ENCODE measurements around the gene NUP155. TPM values are rescaled to one million over a fixed set of nuclear protein-coding genes. Genes with fewer than 3 reads are reported as not detected.
A peak's percentile ranks its signal among the peaks of the same experiment; 100 is the strongest.
"Not testable (repeated sequence)": the region's sequence is repeated elsewhere in the genome, so short reads cannot be mapped to it uniquely, and the experiment has no call there.

Gene NUP155
- total RNA-seq, 3 donors from 2014 or later: 68.9 to 85.7 (median 77.9) TPM

DNA sequence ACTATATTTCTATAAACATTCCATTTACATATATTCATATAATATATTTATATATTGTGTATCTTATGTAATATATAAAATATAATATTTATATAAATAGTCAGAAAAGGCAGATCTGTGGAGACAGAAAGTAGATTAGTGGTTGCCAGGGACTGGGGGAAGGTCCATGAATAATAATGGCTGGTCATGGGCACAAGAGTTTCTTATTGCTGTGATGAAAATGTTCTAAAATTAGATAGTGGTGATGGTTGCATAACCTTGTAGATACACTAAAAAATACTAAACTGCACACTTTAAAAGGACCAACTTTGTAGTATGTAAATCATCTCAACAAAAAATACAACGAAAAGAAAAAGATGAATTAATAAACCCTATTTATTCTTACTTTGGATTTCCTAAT is 47.3 kb downstream of the NUP155 start:
- Mint-ChIP-seq H3K4me3 (no peak overlapping the region), H3K9me3 (no peaks in the 10 kb centered on the region), H3K27me3 (ENCODE audit: low read depth) (no peaks in the 10 kb centered on the region), H3K36me3 (ENCODE audit: insufficient read depth) (peaks cover 53% of the 10 kb centered on the region), H3K4me1 (ENCODE audit: low read depth) (no peaks in the 10 kb centered on the region)
- no peak for DNase-seq
- ATAC-seq: no peak

- Mint-ChIP-seq H3K4me3 (no peak overlapping the region), H3K9me3 (no peaks in the 10 kb centered on the region), H3K4me1 (ENCODE audit: low read depth) (no peaks in the 10 kb centered on the region), H3K36me3 (ENCODE audit: insufficient read depth) (peaks cover 45% of the 10 kb centered on the region), H3K27me3 (ENCODE audit: low read depth) (no peaks in the 10 kb centered on the region)
- DNase-seq (no peak), ATAC-seq (no peak)
Measured at GRCh38 chr5:37319037-37319782, 51.7 kb downstream of the NUP155 start.

DNA sequence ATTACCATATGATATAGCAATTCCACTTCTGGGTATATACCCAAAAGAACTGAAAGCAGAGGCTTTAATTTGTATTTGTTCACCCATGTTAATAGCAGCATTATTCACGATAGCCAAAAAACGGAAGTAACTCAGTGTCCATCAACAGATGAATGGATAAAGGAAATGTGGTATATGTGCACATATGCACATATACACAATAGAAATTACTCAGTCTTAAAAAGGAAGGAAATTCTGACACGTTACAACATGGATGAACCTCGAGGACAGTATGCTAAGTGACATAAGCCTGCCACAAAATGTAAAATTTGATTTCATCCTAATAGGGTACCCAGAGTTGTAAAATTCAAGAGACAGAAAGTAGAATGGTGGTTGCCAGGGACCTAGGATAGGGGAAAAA is 54.9 kb downstream of the NUP155 start:
- no peaks in the 10 kb centered on the region for H3K27me3 Mint-ChIP-seq (ENCODE audit: low read depth)
- H3K36me3 Mint-ChIP-seq (ENCODE audit: insufficient read depth): peaks cover 46% of the 10 kb centered on the region
- no peak for ATAC-seq

DNA sequence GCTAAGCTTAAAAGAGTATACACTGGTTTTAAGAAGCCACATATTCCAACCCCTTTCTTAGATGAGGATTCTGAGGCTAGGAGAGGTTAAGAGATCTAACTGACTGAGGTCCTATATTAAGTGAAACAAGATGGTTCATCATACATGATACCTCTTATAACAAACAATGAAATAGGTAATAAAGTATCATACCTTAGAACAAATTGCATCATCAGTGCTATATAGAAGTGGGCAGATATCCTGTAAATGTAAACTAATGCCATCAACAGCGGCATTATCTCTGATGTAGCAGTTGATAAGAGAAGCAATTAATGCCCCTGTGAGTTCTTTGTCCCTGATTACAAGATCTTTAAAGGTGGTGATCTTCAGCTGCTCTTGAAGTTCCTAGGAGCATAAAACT is 60.5 kb downstream of the NUP155 start:
- no peaks in the 10 kb centered on the region for H3K4me1 Mint-ChIP-seq (ENCODE audit: low read depth)

More for the DNA sequence above, 54.9 kb downstream of the NUP155 start:
- Mint-ChIP-seq H3K9me3 (no peaks in the 10 kb centered on the region), H3K4me1 (ENCODE audit: low read depth) (no peaks in the 10 kb centered on the region), H3K4me3 (no peak overlapping the region)
- DNase-seq: no peak

DNA sequence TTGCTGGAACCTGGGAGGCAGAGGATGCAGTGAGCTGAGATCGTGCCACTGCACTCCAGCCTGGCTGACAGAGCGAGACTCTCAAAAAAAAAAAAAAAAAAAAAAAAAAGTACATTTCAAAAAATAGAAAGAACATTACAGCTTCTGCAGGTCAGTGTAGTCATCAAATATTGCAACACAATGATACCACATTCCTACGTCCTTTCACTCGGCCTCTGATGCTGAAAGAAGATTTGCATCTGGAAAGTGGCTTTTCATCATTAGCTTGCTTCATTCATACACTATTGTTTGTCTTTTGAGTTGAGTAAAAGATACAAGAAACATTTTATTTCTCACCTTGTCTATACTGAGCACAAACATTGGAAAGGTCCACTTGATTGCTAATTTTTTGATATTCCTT is 62.1 kb downstream of the NUP155 start:
- Mint-ChIP-seq H3K36me3 (ENCODE audit: insufficient read depth) (peaks cover 28% of the 10 kb centered on the region), H3K4me3 (no peak overlapping the region), H3K9me3 (no peaks in the 10 kb centered on the region), H3K4me1 (ENCODE audit: low read depth) (no peaks in the 10 kb centered on the region), H3K27me3 (ENCODE audit: low read depth) (no peaks in the 10 kb centered on the region)
- ATAC-seq (no peak), DNase-seq (no peak)

More for the DNA sequence above, 60.5 kb downstream of the NUP155 start:
- no peak for ATAC-seq
- H3K9me3 Mint-ChIP-seq: no peaks in the 10 kb centered on the region
- peaks cover 34% of the 10 kb centered on the region for H3K36me3 Mint-ChIP-seq (ENCODE audit: insufficient read depth)
- H3K4me3 Mint-ChIP-seq: no peak overlapping the region
- H3K27me3 Mint-ChIP-seq (ENCODE audit: low read depth): no peaks in the 10 kb centered on the region
- DNase-seq: no peak

DNA sequence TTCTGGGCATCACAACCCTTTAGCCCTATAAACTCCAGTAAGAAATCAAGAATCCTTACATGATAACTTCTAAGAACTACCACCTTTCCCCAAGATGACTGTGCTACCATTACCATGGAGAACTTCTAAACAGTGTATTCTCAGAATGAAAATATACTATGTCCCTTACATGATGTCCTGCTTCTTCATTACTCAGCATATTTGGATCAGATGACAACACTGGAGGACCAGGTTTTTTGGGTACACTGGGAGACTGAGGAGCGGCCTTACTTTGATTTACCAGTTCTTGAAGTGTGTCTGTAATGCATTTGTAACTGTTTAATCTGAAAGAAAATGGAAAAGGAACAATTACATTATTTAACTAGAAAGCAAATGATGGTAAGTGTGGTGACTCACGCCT is 66.0 kb downstream of the NUP155 start:
- Mint-ChIP-seq H3K4me1 (ENCODE audit: low read depth) (no peaks in the 10 kb centered on the region), H3K4me3 (no peak overlapping the region), H3K9me3 (no peaks in the 10 kb centered on the region), H3K36me3 (ENCODE audit: insufficient read depth) (peaks cover 25% of the 10 kb centered on the region), H3K27me3 (ENCODE audit: low read depth) (no peaks in the 10 kb centered on the region)
- no peak for DNase-seq
- ATAC-seq: no peak

DNA sequence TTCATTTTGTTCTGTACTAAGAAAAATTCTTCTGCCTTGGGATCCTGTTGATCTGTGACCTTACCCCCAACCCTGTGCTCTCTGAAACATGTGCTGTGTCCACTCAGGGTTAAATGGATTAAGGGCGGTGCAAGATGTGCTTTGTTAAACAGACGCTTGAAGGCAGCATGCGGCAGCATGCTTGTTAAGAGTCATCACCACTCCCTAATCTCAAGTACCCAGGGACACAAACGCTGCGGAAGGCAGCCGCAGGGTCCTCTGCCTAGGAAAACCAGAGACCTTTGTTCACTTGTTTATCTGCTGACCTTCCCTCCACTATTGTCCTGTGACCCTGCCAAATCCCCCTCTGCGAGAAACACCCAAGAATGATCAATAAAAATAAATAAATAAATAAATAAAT is 74.6 kb downstream of the NUP155 start:
- ATAC-seq; H3K9me3 Mint-ChIP-seq; H3K4me1 Mint-ChIP-seq (ENCODE audit: low read depth); DNase-seq; H3K4me3 Mint-ChIP-seq; H3K27me3 Mint-ChIP-seq (ENCODE audit: low read depth): not testable (repeated sequence)
- peaks cover 28% of the 10 kb centered on the region for H3K36me3 Mint-ChIP-seq (ENCODE audit: insufficient read depth)

DNA sequence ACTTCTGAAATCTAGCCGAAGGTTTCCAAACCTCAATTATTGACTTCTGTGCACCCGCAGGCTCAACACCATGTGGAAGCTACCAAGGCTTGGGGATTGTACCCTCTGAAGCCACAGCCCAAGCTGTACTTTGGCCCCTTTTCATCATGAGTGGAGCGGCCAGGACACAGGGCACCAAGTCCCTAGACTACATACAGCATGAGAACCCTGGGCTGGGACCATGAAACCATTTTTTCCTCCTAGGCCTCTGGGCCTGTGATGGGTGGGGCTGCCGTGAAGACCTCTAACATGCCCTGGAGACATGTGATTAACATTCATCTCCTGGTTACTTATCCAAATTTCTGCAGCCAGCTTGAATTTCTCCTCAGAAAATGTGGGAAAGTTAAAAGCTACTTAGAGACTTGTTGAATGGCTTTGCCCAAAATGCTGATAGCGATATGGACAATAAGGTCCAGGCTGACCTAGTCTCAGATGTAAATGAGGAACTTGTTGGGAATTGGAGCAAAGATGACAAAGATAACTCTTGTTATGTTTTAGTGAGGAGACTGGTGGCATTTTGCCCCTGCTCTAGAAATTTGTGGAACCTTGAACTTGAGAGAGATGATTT is 87.6 kb downstream of the NUP155 start:
- Mint-ChIP-seq H3K36me3 (ENCODE audit: insufficient read depth) (peaks cover 8% of the 10 kb centered on the region), H3K4me1 (ENCODE audit: low read depth) (no peaks in the 10 kb centered on the region), H3K9me3 (peaks cover 15% of the 10 kb centered on the region), H3K27me3 (ENCODE audit: low read depth) (peaks cover 6% of the 10 kb centered on the region), H3K4me3 (no peak overlapping the region)
- ATAC-seq (no peak), DNase-seq (no peak)

DNA sequence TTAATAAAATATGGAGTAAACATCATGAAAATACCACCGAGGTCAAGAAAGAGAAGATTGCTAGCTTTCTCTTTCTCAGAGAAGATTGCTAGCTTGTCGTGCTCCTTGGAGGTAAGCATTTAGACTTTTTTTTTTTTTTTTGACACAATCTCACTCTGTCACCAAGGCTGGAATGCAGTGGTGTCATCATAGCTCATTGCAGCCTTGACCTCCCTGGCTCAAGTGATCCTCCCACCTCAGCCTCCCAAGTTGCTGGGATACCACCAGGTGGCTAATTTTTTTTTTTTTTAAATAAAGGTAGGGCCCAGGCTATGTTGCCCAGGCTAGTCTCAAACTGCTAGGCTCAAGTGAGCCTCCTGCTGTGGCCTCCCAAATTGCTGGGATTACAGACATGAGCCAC is 95.4 kb downstream of the NUP155 start:
- Mint-ChIP-seq H3K4me1 (ENCODE audit: low read depth) (no peaks in the 10 kb centered on the region), H3K9me3 (peaks cover 16% of the 10 kb centered on the region), H3K36me3 (ENCODE audit: insufficient read depth) (no peaks in the 10 kb centered on the region), H3K4me3 (no peak overlapping the region), H3K27me3 (ENCODE audit: low read depth) (no peaks in the 10 kb centered on the region)
- DNase-seq (no peak), ATAC-seq (no peak)

DNA sequence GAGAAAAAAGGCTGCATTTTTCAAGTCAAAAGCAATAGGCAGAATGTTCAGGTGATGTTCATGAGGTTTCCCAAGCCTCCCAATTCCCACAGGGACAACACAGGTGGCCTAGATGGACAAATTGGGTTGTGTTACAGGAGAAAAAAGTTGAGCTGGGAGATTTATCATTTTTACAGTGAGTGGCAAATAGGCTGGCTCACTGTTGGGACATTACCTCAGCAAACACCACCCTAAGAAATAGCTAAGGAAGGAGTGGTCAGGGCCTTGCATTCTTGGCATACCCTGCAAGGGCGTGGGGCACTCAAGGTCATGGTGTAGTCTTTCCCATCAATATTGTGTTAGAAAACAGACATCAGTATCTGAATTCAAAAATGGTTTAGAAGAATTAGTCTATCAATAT is 98.4 kb downstream of the NUP155 start:
- H3K9me3 Mint-ChIP-seq: peaks cover 19% of the 10 kb centered on the region
- no peaks in the 10 kb centered on the region for H3K4me1 Mint-ChIP-seq (ENCODE audit: low read depth)
- no peaks in the 10 kb centered on the region for H3K36me3 Mint-ChIP-seq (ENCODE audit: insufficient read depth)
- H3K4me3 Mint-ChIP-seq: no peak overlapping the region
- no peaks in the 10 kb centered on the region for H3K27me3 Mint-ChIP-seq (ENCODE audit: low read depth)
- DNase-seq (no peak), ATAC-seq (no peak)

DNA sequence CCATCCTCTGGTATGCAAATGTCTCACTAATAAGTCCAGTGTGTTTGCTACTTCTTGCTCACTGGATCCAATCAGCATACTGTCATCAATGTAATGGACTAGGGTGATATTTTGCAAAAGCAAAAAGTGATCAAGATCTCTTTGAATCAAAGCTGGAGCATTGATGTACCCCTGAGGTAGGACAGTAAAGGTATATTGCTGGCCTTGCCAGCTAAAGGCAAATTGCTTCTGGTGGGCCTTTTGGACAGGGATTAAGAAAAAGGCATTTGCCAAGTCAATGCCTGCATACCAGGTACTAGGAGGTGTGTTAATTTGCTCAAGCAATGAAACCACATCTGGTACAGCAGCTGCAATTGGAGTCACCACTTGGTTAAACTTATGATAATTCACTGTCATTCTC is 102.8 kb downstream of the NUP155 start:
- not testable (repeated sequence) for H3K4me1 Mint-ChIP-seq (ENCODE audit: low read depth); H3K4me3 Mint-ChIP-seq; H3K36me3 Mint-ChIP-seq (ENCODE audit: insufficient read depth); ATAC-seq; H3K27me3 Mint-ChIP-seq (ENCODE audit: low read depth); DNase-seq
- H3K9me3 Mint-ChIP-seq: peaks cover 23% of the 10 kb centered on the region

GRCh38 chr5:37255774-37256358 is 115.0 kb downstream of the NUP155 start:
- H3K9me3 Mint-ChIP-seq: peaks cover 6% of the 10 kb centered on the region
- no peaks in the 10 kb centered on the region for H3K27me3 Mint-ChIP-seq (ENCODE audit: low read depth)
- no peaks in the 10 kb centered on the region for H3K4me1 Mint-ChIP-seq (ENCODE audit: low read depth)
- ATAC-seq (no peak), DNase-seq (no peak)
- no peak overlapping the region for H3K4me3 Mint-ChIP-seq
- H3K36me3 Mint-ChIP-seq (ENCODE audit: insufficient read depth): peaks cover 2% of the 10 kb centered on the region

GRCh38 chr5:37254581-37254980 is 116.3 kb downstream of the NUP155 start:
- DNase-seq: no peak
- H3K4me3 Mint-ChIP-seq: no peak overlapping the region
- H3K9me3 Mint-ChIP-seq: peaks cover 6% of the 10 kb centered on the region
- peaks cover 2% of the 10 kb centered on the region for H3K36me3 Mint-ChIP-seq (ENCODE audit: insufficient read depth)
- ATAC-seq: no peak
- H3K4me1 Mint-ChIP-seq (ENCODE audit: low read depth): peaks cover 2% of the 10 kb centered on the region
- H3K27me3 Mint-ChIP-seq (ENCODE audit: low read depth): no peaks in the 10 kb centered on the region

GRCh38 chr5:37251665-37252064 is 119.2 kb downstream of the NUP155 start:
- no peaks in the 10 kb centered on the region for H3K27me3 Mint-ChIP-seq (ENCODE audit: low read depth)
- peaks cover 6% of the 10 kb centered on the region for H3K9me3 Mint-ChIP-seq
- no peak for DNase-seq
- no peak for ATAC-seq
- no peak overlapping the region for H3K4me3 Mint-ChIP-seq
- peaks cover 2% of the 10 kb centered on the region for H3K36me3 Mint-ChIP-seq (ENCODE audit: insufficient read depth)
- H3K4me1 Mint-ChIP-seq (ENCODE audit: low read depth): peaks cover 7% of the 10 kb centered on the region

GRCh38 chr5:37249815-37250164 is 121.1 kb downstream of the NUP155 start:
- Mint-ChIP-seq H3K4me3 (peak overlapping the region; percentile 86), H3K36me3 (ENCODE audit: insufficient read depth) (peaks cover 2% of the 10 kb centered on the region), H3K4me1 (ENCODE audit: low read depth) (peaks cover 7% of the 10 kb centered on the region), H3K9me3 (peaks cover 6% of the 10 kb centered on the region), H3K27me3 (ENCODE audit: low read depth) (no peaks in the 10 kb centered on the region)
- DNase-seq: no peak
- no peak for ATAC-seq
